Measurements from ENCODE around the gene PAF1.

The PAF1 gene

DNA sequence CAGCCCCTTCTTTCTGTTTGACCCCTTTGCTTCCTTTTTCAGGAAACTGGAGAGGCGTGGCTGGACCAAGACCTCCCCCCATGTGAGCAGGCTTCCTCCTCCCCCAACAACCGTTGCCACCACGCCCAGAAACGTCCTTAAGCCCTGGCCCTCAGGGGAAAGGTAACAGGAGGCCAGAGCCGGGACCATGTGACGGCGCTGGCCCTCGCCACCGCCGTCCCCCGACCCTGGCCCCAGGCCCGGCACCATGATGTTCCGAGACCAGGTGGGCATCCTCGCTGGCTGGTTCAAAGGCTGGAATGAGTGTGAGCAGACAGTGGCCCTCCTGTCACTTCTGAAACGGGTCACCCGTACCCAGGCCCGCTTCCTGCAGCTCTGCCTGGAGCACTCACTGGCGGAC, 34.3 kb downstream of the PAF1 start:
- H3K27ac ChIP-seq (replicated peaks), result no peak overlapping the region
- no peaks in the 10 kb centered on the region for H3K27me3 ChIP-seq (ENCODE audit: insufficient read depth, poor library complexity, severe bottlenecking)
- no peak for DNase-seq (ENCODE audit: low read depth in 1 of 2, low spot score in 1 of 2)
- H3K4me3 ChIP-seq (replicated peaks; ENCODE audit: insufficient read depth, low read length), result no peak overlapping the region
- no peak for TF ChIP-seq POLR2AphosphoS5 (IDR thresholded peaks at IDR 0.05; ENCODE audit: low read depth)
- TF ChIP-seq, protein P1, sequence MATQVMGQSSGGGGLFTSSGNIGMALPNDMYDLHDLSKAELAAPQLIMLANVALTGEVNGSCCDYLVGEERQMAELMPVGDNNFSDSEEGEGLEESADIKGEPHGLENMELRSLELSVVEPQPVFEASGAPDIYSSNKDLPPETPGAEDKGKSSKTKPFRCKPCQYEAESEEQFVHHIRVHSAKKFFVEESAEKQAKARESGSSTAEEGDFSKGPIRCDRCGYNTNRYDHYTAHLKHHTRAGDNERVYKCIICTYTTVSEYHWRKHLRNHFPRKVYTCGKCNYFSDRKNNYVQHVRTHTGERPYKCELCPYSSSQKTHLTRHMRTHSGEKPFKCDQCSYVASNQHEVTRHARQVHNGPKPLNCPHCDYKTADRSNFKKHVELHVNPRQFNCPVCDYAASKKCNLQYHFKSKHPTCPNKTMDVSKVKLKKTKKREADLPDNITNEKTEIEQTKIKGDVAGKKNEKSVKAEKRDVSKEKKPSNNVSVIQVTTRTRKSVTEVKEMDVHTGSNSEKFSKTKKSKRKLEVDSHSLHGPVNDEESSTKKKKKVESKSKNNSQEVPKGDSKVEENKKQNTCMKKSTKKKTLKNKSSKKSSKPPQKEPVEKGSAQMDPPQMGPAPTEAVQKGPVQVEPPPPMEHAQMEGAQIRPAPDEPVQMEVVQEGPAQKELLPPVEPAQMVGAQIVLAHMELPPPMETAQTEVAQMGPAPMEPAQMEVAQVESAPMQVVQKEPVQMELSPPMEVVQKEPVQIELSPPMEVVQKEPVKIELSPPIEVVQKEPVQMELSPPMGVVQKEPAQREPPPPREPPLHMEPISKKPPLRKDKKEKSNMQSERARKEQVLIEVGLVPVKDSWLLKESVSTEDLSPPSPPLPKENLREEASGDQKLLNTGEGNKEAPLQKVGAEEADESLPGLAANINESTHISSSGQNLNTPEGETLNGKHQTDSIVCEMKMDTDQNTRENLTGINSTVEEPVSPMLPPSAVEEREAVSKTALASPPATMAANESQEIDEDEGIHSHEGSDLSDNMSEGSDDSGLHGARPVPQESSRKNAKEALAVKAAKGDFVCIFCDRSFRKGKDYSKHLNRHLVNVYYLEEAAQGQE (IDR thresholded peaks at IDR 0.05; ENCODE audit: insufficient replicate concordance, low read depth), result no peak
- TF ChIP-seq SPI1 (IDR thresholded peaks at IDR 0.05; ENCODE audit: borderline replicate concordance, low read depth), result no peak
- TF ChIP-seq, protein P2, sequence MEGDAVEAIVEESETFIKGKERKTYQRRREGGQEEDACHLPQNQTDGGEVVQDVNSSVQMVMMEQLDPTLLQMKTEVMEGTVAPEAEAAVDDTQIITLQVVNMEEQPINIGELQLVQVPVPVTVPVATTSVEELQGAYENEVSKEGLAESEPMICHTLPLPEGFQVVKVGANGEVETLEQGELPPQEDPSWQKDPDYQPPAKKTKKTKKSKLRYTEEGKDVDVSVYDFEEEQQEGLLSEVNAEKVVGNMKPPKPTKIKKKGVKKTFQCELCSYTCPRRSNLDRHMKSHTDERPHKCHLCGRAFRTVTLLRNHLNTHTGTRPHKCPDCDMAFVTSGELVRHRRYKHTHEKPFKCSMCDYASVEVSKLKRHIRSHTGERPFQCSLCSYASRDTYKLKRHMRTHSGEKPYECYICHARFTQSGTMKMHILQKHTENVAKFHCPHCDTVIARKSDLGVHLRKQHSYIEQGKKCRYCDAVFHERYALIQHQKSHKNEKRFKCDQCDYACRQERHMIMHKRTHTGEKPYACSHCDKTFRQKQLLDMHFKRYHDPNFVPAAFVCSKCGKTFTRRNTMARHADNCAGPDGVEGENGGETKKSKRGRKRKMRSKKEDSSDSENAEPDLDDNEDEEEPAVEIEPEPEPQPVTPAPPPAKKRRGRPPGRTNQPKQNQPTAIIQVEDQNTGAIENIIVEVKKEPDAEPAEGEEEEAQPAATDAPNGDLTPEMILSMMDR (IDR thresholded peaks at IDR 0.05; ENCODE audit: insufficient read depth, low read length), result no peak
- TF ChIP-seq GABPA (IDR thresholded peaks at IDR 0.05; ENCODE audit: low read depth), result no peak

DNA sequence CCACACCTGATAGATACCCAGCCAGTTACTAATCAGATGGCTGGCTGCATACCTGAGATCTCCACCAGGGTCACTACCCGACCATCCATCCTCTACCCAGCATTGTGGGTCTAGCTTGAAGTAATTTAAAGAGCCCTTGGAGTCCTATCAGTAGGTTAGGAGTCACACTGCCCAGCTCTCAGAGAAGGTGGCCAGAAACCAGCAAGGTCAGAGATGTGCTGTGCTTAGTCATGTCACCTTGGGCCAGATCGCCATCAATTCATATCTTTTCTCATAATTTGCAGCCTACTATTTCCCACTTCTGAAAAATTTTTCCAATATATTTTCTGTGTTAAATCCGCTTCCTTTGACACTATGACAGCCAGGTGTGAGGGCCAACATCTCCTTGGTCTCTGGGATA, 34.8 kb downstream of the PAF1 start:
- no peak overlapping the region for H3K4me3 ChIP-seq (replicated peaks; ENCODE audit: insufficient read depth, low read length)
- TF ChIP-seq GABPA (IDR thresholded peaks at IDR 0.05; ENCODE audit: low read depth) (no peak), POLR2AphosphoS5 (IDR thresholded peaks at IDR 0.05; ENCODE audit: low read depth) (no peak), SPI1 (IDR thresholded peaks at IDR 0.05; ENCODE audit: borderline replicate concordance, low read depth) (no peak)
- TF ChIP-seq, protein P1 (IDR thresholded peaks at IDR 0.05; ENCODE audit: insufficient replicate concordance, low read depth), result no peak
- TF ChIP-seq, protein P2 (IDR thresholded peaks at IDR 0.05; ENCODE audit: insufficient read depth, low read length), result no peak
- H3K27me3 ChIP-seq (ENCODE audit: insufficient read depth, poor library complexity, severe bottlenecking), result no peaks in the 10 kb centered on the region
- DNase-seq (ENCODE audit: low read depth in 1 of 2, low spot score in 1 of 2), result no peak
- no peak overlapping the region for H3K27ac ChIP-seq (replicated peaks)

DNA sequence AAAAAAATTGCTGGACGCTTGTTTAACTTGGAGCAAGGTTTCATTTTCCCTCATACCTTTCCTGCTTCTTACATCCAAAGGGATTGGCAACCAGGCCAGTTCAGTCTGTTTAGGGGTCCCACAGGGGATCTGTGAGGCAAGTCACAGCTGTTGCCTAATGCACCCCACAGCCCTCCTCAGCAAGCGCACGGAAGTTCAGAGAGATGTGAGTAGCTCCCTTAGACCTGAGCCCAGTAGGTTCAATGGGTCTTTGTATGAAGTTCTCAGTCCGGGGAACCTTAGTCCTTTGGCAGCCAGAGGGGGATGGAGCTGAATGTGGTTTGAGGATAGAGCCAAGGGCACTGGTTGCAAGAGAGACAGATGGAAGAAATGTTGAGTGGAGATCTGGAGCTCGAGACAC, 35.7 kb downstream of the PAF1 start:
- DNase-seq (ENCODE audit: low read depth in 1 of 2, low spot score in 1 of 2), result no peak
- Histone ChIP-seq H3K27me3 (ENCODE audit: insufficient read depth, poor library complexity, severe bottlenecking) (no peaks in the 10 kb centered on the region), H3K27ac (replicated peaks) (no peak overlapping the region), H3K4me3 (replicated peaks; ENCODE audit: insufficient read depth, low read length) (no peak overlapping the region)
- TF ChIP-seq GABPA (IDR thresholded peaks at IDR 0.05; ENCODE audit: low read depth) (no peak), POLR2AphosphoS5 (IDR thresholded peaks at IDR 0.05; ENCODE audit: low read depth) (no peak), SPI1 (IDR thresholded peaks at IDR 0.05; ENCODE audit: borderline replicate concordance, low read depth) (no peak)
- TF ChIP-seq, protein P2 (IDR thresholded peaks at IDR 0.05; ENCODE audit: insufficient read depth, low read length), result no peak
- TF ChIP-seq, protein P1 (IDR thresholded peaks at IDR 0.05; ENCODE audit: insufficient replicate concordance, low read depth), result no peak

Data from HL-60 (cell line).